Activated CD8-positive, alpha-beta T cell treated with anti-CD3 and anti-CD28 coated beads for 36 hours (primary cell): Measurements from ENCODE around the gene SIN3B. TPM values are rescaled to one million over a fixed set of nuclear protein-coding genes. Genes with fewer than 3 reads are reported as not detected.

Experiments
- ATAC-seq: fragments of 200-7000 bp; cut with Tn5 transposase; one replicate; pipeline ENCODE4 v1.10.0; 2021; ENCODE audit warnings: mild to moderate bottlenecking, moderate library complexity
- CTCF ChIA-PET: fragments of 350-600 bp; sonication (Branson Sonifier 250); formaldehyde crosslinking; loops from one replicate; lab custom pipeline; 2021; ENCODE audit warnings: antibody characterized with exemption; lab: Charles Lee
- POLR2A ChIA-PET: fragments of 350-600 bp; sonication (Branson Sonifier 250); formaldehyde crosslinking; loops from one replicate; lab custom pipeline; 2021; ENCODE audit warnings: antibody characterized with exemption; lab: Charles Lee
- DNase-seq: peaks from one replicate; pipeline ENCODE4 v3.0.0-alpha.2; 2020
- H3K27ac Mint-ChIP-seq: one replicate; pipeline ENCODE4 v1.8.0; 2021; ENCODE audit warnings: mild to moderate bottlenecking, mixed read lengths
- H3K27me3 Mint-ChIP-seq: one replicate; pipeline ENCODE4 v1.8.0; 2021; ENCODE audit warnings: mixed read lengths
- H3K36me3 Mint-ChIP-seq: one replicate; pipeline ENCODE4 v1.8.0; 2021; ENCODE audit warnings: low read depth, mixed read lengths
- H3K4me1 Mint-ChIP-seq: one replicate; pipeline ENCODE4 v1.8.0; 2021; ENCODE audit warnings: low read depth, mixed read lengths
- H3K4me3 Mint-ChIP-seq: one replicate; pipeline ENCODE4 v1.8.0; 2021; ENCODE audit warnings: mild to moderate bottlenecking, moderate library complexity, mixed read lengths
- H3K9me3 Mint-ChIP-seq: one replicate; pipeline ENCODE4 v1.8.0; 2021; ENCODE audit warnings: mixed read lengths
- intact Hi-C: fragments of 100-400 bp; cut with micrococcal nuclease; formaldehyde crosslinking; loops from one replicate; pipeline ENCODE4 v1.10.0; 2022
- total RNA-seq, 2 experiments: library from RNA; stranded (reverse); gene quantifications; one replicate each; pipeline ENCODE4 v1.2.3, GENCODE V29; 2021
- TF ChIP-seq, protein P1 (sequence below): fragments of 200-600 bp; IDR thresholded peaks from one replicate; pipeline ENCODE4 v1.8.0; 2022; ENCODE audit warnings: antibody characterized with exemption, mild to moderate bottlenecking

The SIN3B gene
- total RNA-seq, 2 experiments from 2014 or later: 27.6 to 31.6 TPM

DNA sequence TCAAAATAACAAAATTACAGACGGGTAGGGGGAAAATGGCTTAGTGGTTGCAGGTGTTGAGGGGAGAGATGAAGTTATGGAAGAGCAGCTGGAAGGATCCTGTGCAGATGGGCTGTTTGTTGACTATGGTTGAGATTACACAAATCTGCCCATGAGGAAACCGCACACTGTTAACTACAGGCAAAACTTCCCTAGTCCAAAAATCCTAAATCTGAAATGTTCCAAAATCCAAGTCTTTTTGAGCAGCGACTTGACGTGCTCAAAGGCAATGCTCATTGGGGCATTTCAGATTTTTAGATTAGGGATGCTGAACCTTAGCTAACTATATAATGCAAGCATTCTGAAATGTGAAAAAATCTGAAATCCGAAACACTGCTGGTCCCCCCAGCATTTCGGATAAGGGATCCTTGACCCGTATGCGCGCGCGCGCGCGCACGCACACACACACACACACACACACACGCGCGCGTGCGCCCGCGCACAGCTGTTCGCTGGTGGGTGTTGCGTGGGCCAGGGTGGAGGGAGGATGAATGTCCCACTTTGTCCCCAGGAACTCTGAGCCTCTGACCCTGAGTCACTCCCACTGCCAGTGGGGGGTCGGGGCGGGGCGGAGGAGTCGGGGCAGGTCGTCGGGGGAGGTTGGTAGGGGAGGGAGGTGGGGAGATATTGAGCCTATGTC is 66.4 kb downstream of the SIN3B start:
- TF ChIP-seq, protein P1, sequence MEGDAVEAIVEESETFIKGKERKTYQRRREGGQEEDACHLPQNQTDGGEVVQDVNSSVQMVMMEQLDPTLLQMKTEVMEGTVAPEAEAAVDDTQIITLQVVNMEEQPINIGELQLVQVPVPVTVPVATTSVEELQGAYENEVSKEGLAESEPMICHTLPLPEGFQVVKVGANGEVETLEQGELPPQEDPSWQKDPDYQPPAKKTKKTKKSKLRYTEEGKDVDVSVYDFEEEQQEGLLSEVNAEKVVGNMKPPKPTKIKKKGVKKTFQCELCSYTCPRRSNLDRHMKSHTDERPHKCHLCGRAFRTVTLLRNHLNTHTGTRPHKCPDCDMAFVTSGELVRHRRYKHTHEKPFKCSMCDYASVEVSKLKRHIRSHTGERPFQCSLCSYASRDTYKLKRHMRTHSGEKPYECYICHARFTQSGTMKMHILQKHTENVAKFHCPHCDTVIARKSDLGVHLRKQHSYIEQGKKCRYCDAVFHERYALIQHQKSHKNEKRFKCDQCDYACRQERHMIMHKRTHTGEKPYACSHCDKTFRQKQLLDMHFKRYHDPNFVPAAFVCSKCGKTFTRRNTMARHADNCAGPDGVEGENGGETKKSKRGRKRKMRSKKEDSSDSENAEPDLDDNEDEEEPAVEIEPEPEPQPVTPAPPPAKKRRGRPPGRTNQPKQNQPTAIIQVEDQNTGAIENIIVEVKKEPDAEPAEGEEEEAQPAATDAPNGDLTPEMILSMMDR: no peak
- Mint-ChIP-seq H3K4me1 (peaks cover 11% of the 10 kb centered on the region), H3K9me3 (no peaks in the 10 kb centered on the region), H3K36me3 (no peaks in the 10 kb centered on the region), H3K4me3 (peak overlapping the region; percentile 33), H3K27ac (no peak overlapping the region), H3K27me3 (peaks cover 55% of the 10 kb centered on the region)
- intact Hi-C loops: loop anchor here (10.0 kb wide), 1 partner anchor 121 kb away; no protein-coding TSS in a partner anchor
- DNase-seq: no peak
- ATAC-seq: no peak
- ChIA-PET POLR2A (interaction anchor here (1.1 kb wide), 1 partner anchor 43 kb away, joined by 3 read pairs; no protein-coding TSS in a partner anchor), CTCF (no interaction called here)

DNA sequence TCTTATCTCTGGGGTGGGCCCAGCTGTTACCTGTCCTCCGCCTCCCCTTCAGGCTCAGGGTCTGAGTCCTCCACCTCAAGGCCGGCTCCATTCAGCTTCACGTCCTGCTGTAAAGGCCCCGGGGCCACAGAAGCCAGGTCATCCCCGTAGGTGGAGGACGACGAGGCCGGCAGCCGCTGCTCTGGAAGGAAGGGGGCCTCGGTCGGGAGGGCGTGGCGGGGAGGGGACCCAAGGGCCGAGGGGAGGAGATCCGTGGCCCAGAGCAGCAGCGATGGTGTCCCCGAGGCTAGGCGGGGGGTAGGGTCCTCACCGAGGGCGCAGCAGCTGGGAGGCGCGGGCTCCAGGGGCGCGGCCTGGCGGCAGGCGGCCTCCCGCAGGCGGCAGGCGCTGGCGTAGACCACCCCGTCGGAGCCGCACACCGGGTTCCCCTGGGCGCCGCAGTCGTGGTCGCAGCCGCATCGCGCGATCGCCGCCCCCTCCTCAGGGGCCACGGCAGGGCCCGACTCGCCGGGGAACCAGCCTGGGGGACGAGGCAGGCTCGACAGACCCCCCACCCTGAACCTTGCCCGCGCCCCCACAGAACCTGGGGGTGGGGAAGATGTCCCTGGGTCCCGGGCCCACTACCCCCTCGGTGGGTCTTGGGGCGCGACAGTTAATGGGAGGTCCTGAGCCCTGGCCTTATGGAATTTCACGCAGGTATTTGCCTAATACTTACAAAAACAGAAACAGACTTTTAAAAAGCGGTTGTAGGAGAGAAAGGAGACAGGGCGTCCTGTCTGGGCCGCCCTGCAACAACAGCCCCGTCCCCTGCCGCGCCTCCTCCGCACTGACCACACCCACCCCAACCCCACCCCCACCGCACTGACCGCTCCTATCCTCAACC is 67.2 kb downstream of the SIN3B start:
- H3K36me3 Mint-ChIP-seq: no peaks in the 10 kb centered on the region
- intact Hi-C loops: loop anchor here (10.0 kb wide), 1 partner anchor 122 kb away; no protein-coding TSS in a partner anchor
- no peaks in the 10 kb centered on the region for H3K9me3 Mint-ChIP-seq
- ChIA-PET POLR2A (interaction anchor here (1.1 kb wide), 1 partner anchor 44 kb away, joined by 3 read pairs; no protein-coding TSS in a partner anchor), CTCF (no interaction called here)
- peak; percentile 10 for DNase-seq
- ATAC-seq: no peak
- no peak overlapping the region for H3K4me3 Mint-ChIP-seq
- H3K27me3 Mint-ChIP-seq: peaks cover 50% of the 10 kb centered on the region
- no peak overlapping the region for H3K27ac Mint-ChIP-seq
- TF ChIP-seq, protein P1: no peak
- peaks cover 11% of the 10 kb centered on the region for H3K4me1 Mint-ChIP-seq

DNA sequence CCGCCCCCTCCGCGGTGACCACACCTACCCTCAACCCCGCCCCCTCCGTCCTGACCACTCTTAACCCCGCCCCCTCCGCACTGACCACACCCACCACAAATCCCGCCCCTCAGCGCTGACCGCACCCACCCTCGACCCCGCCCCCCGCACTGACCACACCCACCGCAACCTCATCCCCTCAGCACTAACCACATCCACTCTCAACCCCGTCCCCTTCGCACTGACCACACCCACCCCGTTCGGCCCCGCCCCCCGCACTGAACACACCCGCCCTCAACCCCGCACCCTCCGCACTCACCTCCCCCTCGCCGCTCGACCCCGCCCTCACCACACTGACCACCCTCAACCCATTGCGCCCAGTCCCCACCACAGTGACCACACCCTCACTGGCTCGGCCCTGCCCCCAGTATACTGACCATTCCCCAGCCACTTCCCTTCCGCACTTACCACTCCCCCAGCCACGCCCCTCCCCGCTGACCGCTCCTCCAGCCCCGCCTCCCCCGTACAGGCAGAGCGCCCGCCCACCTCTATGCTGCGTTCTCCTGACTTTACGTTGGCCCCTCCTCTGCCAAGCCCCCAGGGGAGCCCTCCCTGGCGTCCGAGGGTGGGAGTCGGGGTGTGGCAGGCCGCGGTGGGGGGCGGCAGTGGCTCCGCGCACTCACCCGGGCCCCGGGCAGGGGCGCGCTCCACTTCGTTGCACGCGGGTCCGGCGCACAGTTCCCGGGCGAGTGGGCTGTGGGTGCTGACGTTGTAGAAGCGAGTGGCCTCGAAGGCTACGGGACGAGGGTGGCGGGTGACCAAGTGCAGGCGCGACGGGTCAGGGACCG is 68.0 kb downstream of the SIN3B start:
- no peaks in the 10 kb centered on the region for H3K36me3 Mint-ChIP-seq
- peaks cover 11% of the 10 kb centered on the region for H3K4me1 Mint-ChIP-seq
- POLR2A ChIA-PET: no interaction called here

DNA sequence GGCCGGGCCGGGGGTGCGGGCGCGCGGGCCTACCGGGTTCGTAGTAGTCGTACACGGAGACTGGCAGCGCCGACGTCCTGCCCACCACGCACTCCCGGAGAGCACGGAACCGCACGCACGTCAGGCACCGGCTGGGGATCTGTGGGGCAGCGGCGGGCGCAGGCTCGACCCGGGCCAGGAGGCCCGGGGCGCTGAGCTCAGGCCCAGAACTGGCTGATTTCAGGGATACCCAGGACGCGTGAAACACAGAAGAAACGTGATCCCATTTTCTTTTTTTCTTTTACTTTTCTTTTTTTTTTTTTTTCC is 68.6 kb downstream of the SIN3B start:
- DNase-seq (no peak), ATAC-seq (no peak)
- intact Hi-C loops: loop anchor here (10.0 kb wide), 1 partner anchor 123 kb away; no protein-coding TSS in a partner anchor
- Mint-ChIP-seq H3K36me3 (no peaks in the 10 kb centered on the region), H3K27ac (no peak overlapping the region), H3K4me3 (no peak overlapping the region), H3K4me1 (peaks cover 11% of the 10 kb centered on the region), H3K27me3 (peaks cover 40% of the 10 kb centered on the region), H3K9me3 (no peaks in the 10 kb centered on the region)
- CTCF ChIA-PET: no interaction called here
- TF ChIP-seq, protein P1: no peak
- POLR2A ChIA-PET: no interaction called here

More for the DNA sequence above, 68.0 kb downstream of the SIN3B start:
- Mint-ChIP-seq H3K27ac (no peak overlapping the region), H3K9me3 (no peaks in the 10 kb centered on the region), H3K4me3 (peak overlapping the region; percentile 31), H3K27me3 (peaks cover 46% of the 10 kb centered on the region)
- peak; percentile 66 for DNase-seq
- TF ChIP-seq, protein P1: no peak
- CTCF ChIA-PET: no interaction called here
- intact Hi-C loops: loop anchor here (10.0 kb wide), 1 partner anchor 122 kb away; no protein-coding TSS in a partner anchor
- ATAC-seq: peak; percentile 57
